Osteoblast (primary cell): Measurements from ENCODE around the gene XYLT1. TPM values are rescaled to one million over a fixed set of nuclear protein-coding genes. Genes with fewer than 3 reads are reported as not detected.

ENCODE experiments used
- DNase-seq: peaks from one replicate; pipeline ENCODE4 v3.0.0; 2011; ENCODE audit warnings: low spot score, mixed read lengths; ENCODE audit not compliant: insufficient read length; ENCODE audit errors: missing footprints
- H2AFZ ChIP-seq: 2 replicates; pipeline ENCODE4 v1.6.0; 2011; ENCODE audit warnings: mild to moderate bottlenecking, low read length
- H3K27ac ChIP-seq: 2 replicates; pipeline ENCODE4 v1.5.1; 2011; ENCODE audit warnings: mild to moderate bottlenecking, low read depth, low read length, moderate library complexity
- H3K27me3 ChIP-seq: 2 replicates; pipeline ENCODE4 v1.6.0; 2012; ENCODE audit warnings: mild to moderate bottlenecking, control low read depth, inconsistent platforms, low read length, moderate library complexity; ENCODE audit not compliant: insufficient read depth
- H3K36me3 ChIP-seq: 2 replicates; pipeline ENCODE4 v1.5.1; 2011; ENCODE audit warnings: mild to moderate bottlenecking, low read length, control low read depth, moderate library complexity; ENCODE audit not compliant: insufficient read depth
- H3K4me1 ChIP-seq: 2 replicates; pipeline ENCODE4 v1.5.1; 2011; ENCODE audit warnings: mild to moderate bottlenecking, low read length, control low read depth, moderate library complexity; ENCODE audit not compliant: insufficient read depth
- H3K4me2 ChIP-seq: 2 replicates; pipeline ENCODE4 v1.6.0; 2011; ENCODE audit warnings: mild to moderate bottlenecking, low read length; ENCODE audit not compliant: insufficient read depth
- H3K4me3 ChIP-seq: fragments of 200-600 bp; sonication (generic); 3 replicates; pipeline ENCODE4 v1.5.1; 2012; ENCODE audit warnings: mild to moderate bottlenecking, low read length, inconsistent platforms; ENCODE audit not compliant: insufficient read depth
- H3K79me2 ChIP-seq: 2 replicates; pipeline ENCODE4 v1.6.0; 2012; ENCODE audit warnings: mild to moderate bottlenecking, low read length, control low read depth, inconsistent platforms; ENCODE audit not compliant: insufficient read depth
- H3K9me3 ChIP-seq: 2 replicates; pipeline ENCODE4 v1.5.1; 2011; ENCODE audit warnings: low read depth, low read length, control low read depth
- H4K20me1 ChIP-seq: 2 replicates; pipeline ENCODE4 v1.6.0; 2012; ENCODE audit warnings: mild to moderate bottlenecking, low read length, control low read depth; ENCODE audit not compliant: insufficient read depth
- CTCF ChIP-seq: IDR thresholded peaks from 2 replicates; pipeline ENCODE4 v1.5.1; 2011; ENCODE audit warnings: mild to moderate bottlenecking, low read depth, low read length, moderate library complexity; ENCODE audit errors: extremely low read depth
- total RNA-seq: library from RNA; depleted of rRNA; stranded (reverse); fragments of >200 nt; gene quantifications from 2 replicates; pipeline ENCODE4 v1.2.3, GENCODE V29; 2012

Gene XYLT1
- total RNA-seq, 1 donor, result 43.4 TPM

- no peak for DNase-seq
- H3K4me3 ChIP-seq, result no peak overlapping the region
- no peak overlapping the region for H2AFZ ChIP-seq
- no peak overlapping the region for H3K4me2 ChIP-seq
- no peaks in the 10 kb centered on the region for H3K4me1 ChIP-seq
- H3K79me2 ChIP-seq, result no peaks in the 10 kb centered on the region
- peaks cover 37% of the 10 kb centered on the region for H4K20me1 ChIP-seq
- no peaks in the 10 kb centered on the region for H3K27me3 ChIP-seq
- TF ChIP-seq CTCF, result no peak
- H3K36me3 ChIP-seq, result no peaks in the 10 kb centered on the region
- no peak overlapping the region for H3K27ac ChIP-seq
- no peaks in the 10 kb centered on the region for H3K9me3 ChIP-seq
Observed at GRCh38 chr16:17155936-17156335, 314.8 kb downstream of the XYLT1 start.

- Histone ChIP-seq H3K79me2 (no peaks in the 10 kb centered on the region), H3K9me3 (no peaks in the 10 kb centered on the region), H2AFZ (no peak overlapping the region), H3K27me3 (no peaks in the 10 kb centered on the region), H3K4me1 (no peaks in the 10 kb centered on the region), H3K4me2 (no peak overlapping the region), H3K36me3 (no peaks in the 10 kb centered on the region), H3K27ac (no peak overlapping the region), H3K4me3 (no peak overlapping the region), H4K20me1 (peaks cover 36% of the 10 kb centered on the region)
- DNase-seq, result no peak
- no peak for TF ChIP-seq CTCF
Observed at GRCh38 chr16:17155485-17155884, 315.3 kb downstream of the XYLT1 start.

GRCh38 chr16:17154981-17155380 lies 315.8 kb downstream of the XYLT1 start:
- Histone ChIP-seq H4K20me1 (peaks cover 36% of the 10 kb centered on the region), H3K79me2 (no peaks in the 10 kb centered on the region), H2AFZ (no peak overlapping the region), H3K36me3 (no peaks in the 10 kb centered on the region), H3K4me2 (no peak overlapping the region), H3K4me3 (no peak overlapping the region), H3K27ac (no peak overlapping the region), H3K9me3 (no peaks in the 10 kb centered on the region), H3K27me3 (no peaks in the 10 kb centered on the region), H3K4me1 (no peaks in the 10 kb centered on the region)
- no peak for DNase-seq
- no peak for TF ChIP-seq CTCF

GRCh38 chr16:17152311-17152710 lies 318.4 kb downstream of the XYLT1 start:
- Histone ChIP-seq H3K79me2 (no peaks in the 10 kb centered on the region), H3K9me3 (no peaks in the 10 kb centered on the region), H3K4me1 (no peaks in the 10 kb centered on the region), H3K36me3 (no peaks in the 10 kb centered on the region), H3K27me3 (no peaks in the 10 kb centered on the region), H3K4me2 (no peak overlapping the region), H3K27ac (no peak overlapping the region), H2AFZ (no peak overlapping the region), H4K20me1 (peaks cover 53% of the 10 kb centered on the region), H3K4me3 (no peak overlapping the region)
- no peak for DNase-seq
- TF ChIP-seq CTCF, result no peak
